ENCODE measurements around the gene CS. TPM values are rescaled to one million over a fixed set of nuclear protein-coding genes. Genes with fewer than 3 reads are reported as not detected.
"Not testable (repeated sequence)": the region's sequence is repeated elsewhere in the genome, so short reads cannot be mapped to it uniquely, and the experiment has no call there.

CS gene
- 166 TPM for total RNA-seq
- polyA plus RNA-seq (ENCODE audit: insufficient read depth, low read depth, low replicate concordance), result 105 TPM
- long read RNA-seq, donor 1, transcript CS-201 (11 exons, 2,975 nt), result major isoform, 19 of 26 reads
- long read RNA-seq, donor 1, partial matches to known transcripts, result 7 of 26 reads
- long read RNA-seq, donor 1, other reads (novel, unspliced or antisense), result 0 of 26 reads
- long read RNA-seq, donor 2, transcript CS-201 (11 exons, 2,975 nt), result major isoform, 15 of 23 reads
- long read RNA-seq, donor 2, partial matches to known transcripts, result 5 of 23 reads
- long read RNA-seq, donor 2, other reads (novel, unspliced or antisense), result 0 of 23 reads
- long read RNA-seq, donor 3, transcript CS-201 (11 exons, 2,975 nt), result major isoform, 28 of 35 reads
- long read RNA-seq, donor 3, partial matches to known transcripts, result 5 of 35 reads
- long read RNA-seq, donor 3, other reads (novel, unspliced or antisense), result 0 of 35 reads
- long read RNA-seq, donor 4, transcript CS-201 (11 exons, 2,975 nt), result major isoform, 16 of 29 reads
- long read RNA-seq, donor 4, partial matches to known transcripts, result 12 of 29 reads
- long read RNA-seq, donor 4, other reads (novel, unspliced or antisense), result 0 of 29 reads
- long read RNA-seq, donor 5, partial matches to known transcripts, result 0 of 2 reads
- long read RNA-seq, donor 5, other reads (novel, unspliced or antisense), result 0 of 2 reads
- long read RNA-seq, donor 6, transcript CS-201 (11 exons, 2,975 nt), result major isoform, 12 of 21 reads
- long read RNA-seq, donor 6, partial matches to known transcripts, result 7 of 21 reads
- long read RNA-seq, donor 6, other reads (novel, unspliced or antisense), result 0 of 21 reads
- long read RNA-seq, donor 7, transcript CS-201 (11 exons, 2,975 nt), result major isoform, 78 of 109 reads
- long read RNA-seq, donor 7, partial matches to known transcripts, result 12 of 109 reads
- long read RNA-seq, donor 7, other reads (novel, unspliced or antisense), result 16 of 109 reads
- long read RNA-seq, donor 8, transcript CS-201 (11 exons, 2,975 nt), result major isoform, 29 of 39 reads
- long read RNA-seq, donor 8, partial matches to known transcripts, result 9 of 39 reads
- long read RNA-seq, donor 8, other reads (novel, unspliced or antisense), result 0 of 39 reads
- long read RNA-seq, donor 9, transcript CS-201 (11 exons, 2,975 nt), result major isoform, 7 of 18 reads
- long read RNA-seq, donor 9, partial matches to known transcripts, result 11 of 18 reads
- long read RNA-seq, donor 9, other reads (novel, unspliced or antisense), result 0 of 18 reads
- long read RNA-seq, donor 10, transcript CS-201 (11 exons, 2,975 nt), result major isoform, 15 of 18 reads
- long read RNA-seq, donor 10, partial matches to known transcripts, result 0 of 18 reads
- long read RNA-seq, donor 10, other reads (novel, unspliced or antisense), result 0 of 18 reads

DNA sequence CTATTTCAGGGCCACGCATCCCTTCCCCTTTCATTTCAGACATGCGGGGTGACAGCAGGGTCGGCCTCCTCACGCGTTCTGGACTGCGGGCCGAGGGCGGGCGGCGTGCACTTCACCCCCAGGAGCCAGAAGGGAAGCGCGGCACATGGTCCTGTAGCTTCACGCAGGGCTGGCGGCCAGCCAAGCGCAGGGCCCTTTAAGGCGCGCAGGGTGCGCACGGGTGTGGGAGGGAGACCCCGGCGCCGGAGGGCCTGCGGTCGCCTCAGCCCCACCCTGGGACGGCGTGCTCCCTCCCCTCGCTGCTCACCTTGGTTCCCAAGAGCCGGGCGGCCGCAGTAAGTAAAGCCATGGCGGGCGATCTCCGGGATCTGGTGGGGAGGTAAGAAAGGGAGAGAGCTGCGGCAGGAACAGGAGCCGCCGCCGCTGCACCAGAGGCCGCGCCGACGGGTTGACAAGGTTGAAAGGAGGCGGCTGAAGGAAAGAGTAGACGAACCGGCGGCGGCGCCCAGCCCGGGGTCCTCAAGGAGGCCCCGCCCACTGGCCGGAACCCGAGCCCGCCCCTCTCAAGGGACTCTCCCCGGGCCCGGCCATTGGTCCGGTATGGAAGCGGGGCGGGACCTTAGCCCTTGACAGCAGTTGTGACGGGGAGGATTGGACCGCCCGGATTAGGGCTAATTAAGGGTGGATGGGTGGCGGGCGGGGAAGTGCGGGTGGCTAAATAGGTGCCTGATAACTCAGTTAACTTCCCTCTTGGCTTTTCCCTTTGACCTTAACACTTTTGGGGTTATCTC lies at the start of gene CS:
CS (minus strand) TSS at position 478 of the 791 bp plus-strand sequence; CDS start at position 349, 129 bp downstream.
- Histone ChIP-seq H3K36me3 (ENCODE audit: control insufficient read depth in 2 of 3, insufficient read depth in 3 of 3, low read length in 3 of 3) (peaks cover 0 to 4% (median 4%) of the 10 kb centered on the region in 3 donors), H3K4me1 (ENCODE audit: control insufficient read depth in 2 of 3, insufficient read depth in 2 of 3, low read depth in 1 of 3, low read length in 3 of 3) (peaks cover 0 to 37% (median 19%) of the 10 kb centered on the region in 3 donors), H3K9ac (ENCODE audit: low read length in 3 of 3) (peak within 1 kb of the TSS; percentile 57 to 92 (median 76)), H3K27me3 (ENCODE audit: control insufficient read depth, insufficient read depth, low read length) (no peaks in the 10 kb centered on the region), H3K27ac (ENCODE audit: low read depth in 2 of 2, low read length in 2 of 2) (peak within 1 kb of the TSS; percentile 91 to 97), H3K9me3 (ENCODE audit: control insufficient read depth in 2 of 3, insufficient read depth in 1 of 3, low read length in 3 of 3) (no peaks in the 10 kb centered on the region), H3K4me3 (ENCODE audit: low read length in 3 of 3) (peak within 1 kb of the TSS; percentile 81 to 95 (median 93))
- TF ChIP-seq, protein P1, sequence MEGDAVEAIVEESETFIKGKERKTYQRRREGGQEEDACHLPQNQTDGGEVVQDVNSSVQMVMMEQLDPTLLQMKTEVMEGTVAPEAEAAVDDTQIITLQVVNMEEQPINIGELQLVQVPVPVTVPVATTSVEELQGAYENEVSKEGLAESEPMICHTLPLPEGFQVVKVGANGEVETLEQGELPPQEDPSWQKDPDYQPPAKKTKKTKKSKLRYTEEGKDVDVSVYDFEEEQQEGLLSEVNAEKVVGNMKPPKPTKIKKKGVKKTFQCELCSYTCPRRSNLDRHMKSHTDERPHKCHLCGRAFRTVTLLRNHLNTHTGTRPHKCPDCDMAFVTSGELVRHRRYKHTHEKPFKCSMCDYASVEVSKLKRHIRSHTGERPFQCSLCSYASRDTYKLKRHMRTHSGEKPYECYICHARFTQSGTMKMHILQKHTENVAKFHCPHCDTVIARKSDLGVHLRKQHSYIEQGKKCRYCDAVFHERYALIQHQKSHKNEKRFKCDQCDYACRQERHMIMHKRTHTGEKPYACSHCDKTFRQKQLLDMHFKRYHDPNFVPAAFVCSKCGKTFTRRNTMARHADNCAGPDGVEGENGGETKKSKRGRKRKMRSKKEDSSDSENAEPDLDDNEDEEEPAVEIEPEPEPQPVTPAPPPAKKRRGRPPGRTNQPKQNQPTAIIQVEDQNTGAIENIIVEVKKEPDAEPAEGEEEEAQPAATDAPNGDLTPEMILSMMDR (IDR thresholded peaks at IDR 0.05; ENCODE audit: borderline replicate concordance, extremely low read depth, insufficient read depth), result no peak
- intact Hi-C loops (cut with DNase I), result no loop called here
- FAIRE-seq (peak; percentile 63), DNase-seq (peak; percentile 98 to 100 (median 99))

DNA sequence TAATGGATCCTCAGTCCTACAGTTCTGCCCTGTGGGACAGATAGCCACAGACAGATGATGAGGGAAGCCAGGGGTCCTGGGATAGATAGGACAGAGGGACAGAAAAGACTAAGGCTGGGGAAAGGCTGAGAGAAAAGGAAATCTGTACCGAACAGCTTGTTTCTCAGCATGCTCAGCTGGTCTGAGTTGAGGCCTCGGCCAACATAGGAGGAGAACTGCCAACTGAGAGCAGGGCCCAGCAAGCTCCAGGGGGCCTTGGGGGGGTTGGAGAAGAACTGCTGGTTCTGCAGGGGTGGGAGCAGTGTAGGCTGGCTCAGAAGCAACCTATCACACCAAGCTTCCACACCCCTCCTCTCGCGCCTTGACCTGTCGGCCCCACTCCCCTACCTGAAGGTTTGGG lies 48.6 kb upstream of the CS start:
- Histone ChIP-seq H3K4me3 (ENCODE audit: low read length in 3 of 3) (no peak overlapping the region), H3K27ac (ENCODE audit: low read depth in 2 of 2, low read length in 2 of 2) (no peak overlapping the region), H3K9me3 (ENCODE audit: control insufficient read depth in 2 of 3, insufficient read depth in 1 of 3, low read length in 3 of 3) (no peaks in the 10 kb centered on the region), H3K4me1 (ENCODE audit: control insufficient read depth in 2 of 3, insufficient read depth in 2 of 3, low read depth in 1 of 3, low read length in 3 of 3) (no peaks in the 10 kb centered on the region), H3K9ac (ENCODE audit: low read length in 3 of 3) (no peak overlapping the region), H3K27me3 (ENCODE audit: control insufficient read depth, insufficient read depth, low read length) (no peaks in the 10 kb centered on the region), H3K36me3 (ENCODE audit: control insufficient read depth in 2 of 3, insufficient read depth in 3 of 3, low read length in 3 of 3) (peaks cover 5 to 42% (median 38%) of the 10 kb centered on the region in 3 donors)
- TF ChIP-seq, protein P1 (IDR thresholded peaks at IDR 0.05; ENCODE audit: borderline replicate concordance, extremely low read depth, insufficient read depth), result no peak
- FAIRE-seq (no peak), DNase-seq (no peak)
- intact Hi-C loops (cut with DNase I), result no loop called here

GRCh38 chr12:56347255-56347654 lies 47.1 kb upstream of the CS start:
- peaks cover 11 to 51% (median 42%) of the 10 kb centered on the region in 3 donors for H3K36me3 ChIP-seq (ENCODE audit: control insufficient read depth in 2 of 3, insufficient read depth in 3 of 3, low read length in 3 of 3)
- FAIRE-seq; H3K9ac ChIP-seq (ENCODE audit: low read length in 3 of 3); H3K27ac ChIP-seq (ENCODE audit: low read depth in 2 of 2, low read length in 2 of 2); intact Hi-C loops (cut with DNase I); H3K4me1 ChIP-seq (ENCODE audit: control insufficient read depth in 2 of 3, insufficient read depth in 2 of 3, low read depth in 1 of 3, low read length in 3 of 3); H3K4me3 ChIP-seq (ENCODE audit: low read length in 3 of 3); H3K9me3 ChIP-seq (ENCODE audit: control insufficient read depth in 2 of 3, insufficient read depth in 1 of 3, low read length in 3 of 3); H3K27me3 ChIP-seq (ENCODE audit: control insufficient read depth, insufficient read depth, low read length); DNase-seq: not testable (repeated sequence)
